Measurements from ENCODE around the gene DNM2. TPM values are rescaled to one million over a fixed set of nuclear protein-coding genes. Genes with fewer than 3 reads are reported as not detected.

The DNM2 gene
- total and polyA plus RNA-seq, 2 of the 13 experiments (the other 11 are each of a cell fraction or from before 2014, with no cell fraction given): 41.7 to 59.8 TPM

GRCh38 chr19:10835754-10836478 is 118.0 kb downstream of the DNM2 start, which contains the start of gene TMED1 (continued):
- TF ChIP-seq ZNF513 (CRISPR knock-in tag; conservative IDR thresholded peaks at IDR 0.05): no peak
- no peak for TF ChIP-seq ZNF713 (CRISPR knock-in tag; IDR thresholded peaks at IDR 0.05)
- no peak for TF ChIP-seq ZNF878 (CRISPR knock-in tag; IDR thresholded peaks at IDR 0.05)
- no peak for TF ChIP-seq ZNF343 (CRISPR knock-in tag; IDR thresholded peaks at IDR 0.05)
- no peak for TF ChIP-seq PHF20 (CRISPR knock-in tag; IDR thresholded peaks at IDR 0.05)
- no peak for TF ChIP-seq ZNF615 (CRISPR knock-in tag; IDR thresholded peaks at IDR 0.05; ENCODE audit: borderline replicate concordance)
- no peak for TF ChIP-seq FOXO1 (CRISPR knock-in tag; IDR thresholded peaks at IDR 0.05)
- no peak for TF ChIP-seq DPF2 (CRISPR knock-in tag; IDR thresholded peaks at IDR 0.05; ENCODE audit: borderline replicate concordance, low read depth)
- TF ChIP-seq ZNF121 (CRISPR knock-in tag; IDR thresholded peaks at IDR 0.05): 0 out of 2 replicates have a peak, but pooled peaks have one; percentile 0
- no peak for TF ChIP-seq KMT2A (CRISPR knock-in tag; IDR thresholded peaks at IDR 0.05)
- no peak for TF ChIP-seq ZBTB33 (CRISPR knock-in tag; IDR thresholded peaks at IDR 0.05)
- TF ChIP-seq PLSCR1 (CRISPR knock-in tag; IDR thresholded peaks at IDR 0.05; ENCODE audit: borderline replicate concordance): no peak
- TF ChIP-seq HHEX (CRISPR knock-in tag; IDR thresholded peaks at IDR 0.05): no peak
- peak; percentile 44 for TF ChIP-seq TAF15 (IDR thresholded peaks at IDR 0.05; ENCODE audit: low read depth, low read length, poor library complexity, severe bottlenecking)
- no peak for TF ChIP-seq XBP1 (CRISPR knock-in tag; IDR thresholded peaks at IDR 0.05)
- TF ChIP-seq LRRFIP1 (CRISPR knock-in tag; conservative IDR thresholded peaks at IDR 0.05): no peak
- 0 out of 4 replicates have a peak, but pooled peaks of 1 of the 2 experiments have one; percentile 43 for TF ChIP-seq REST (IDR thresholded peaks at IDR 0.05; ENCODE audit: borderline replicate concordance in 1 of 2, low read depth in 1 of 2, low read length in 2 of 2)
- TF ChIP-seq ZNF569 (CRISPR knock-in tag; IDR thresholded peaks at IDR 0.05; ENCODE audit: borderline replicate concordance): no peak
- TF ChIP-seq HOXA5 (CRISPR knock-in tag; IDR thresholded peaks at IDR 0.05): peak; percentile 68; the same call in 1 of the 2 replicates

Data from HepG2 (cell line).